GM21360 (cell line): ENCODE data around the gene SPATA17.

ENCODE experiments used
- ATAC-seq: cut with Tn5 transposase; IDR thresholded peaks from one replicate; pipeline ENCODE4 v1.9.1; 2021; ENCODE audit warnings: mild to moderate bottlenecking, moderate library complexity; ENCODE audit not compliant: unreplicated experiment

The SPATA17 gene

GRCh38 chr1:217910203-217910602, 279.1 kb downstream of the SPATA17 start:
- ATAC-seq = no peak

DNA sequence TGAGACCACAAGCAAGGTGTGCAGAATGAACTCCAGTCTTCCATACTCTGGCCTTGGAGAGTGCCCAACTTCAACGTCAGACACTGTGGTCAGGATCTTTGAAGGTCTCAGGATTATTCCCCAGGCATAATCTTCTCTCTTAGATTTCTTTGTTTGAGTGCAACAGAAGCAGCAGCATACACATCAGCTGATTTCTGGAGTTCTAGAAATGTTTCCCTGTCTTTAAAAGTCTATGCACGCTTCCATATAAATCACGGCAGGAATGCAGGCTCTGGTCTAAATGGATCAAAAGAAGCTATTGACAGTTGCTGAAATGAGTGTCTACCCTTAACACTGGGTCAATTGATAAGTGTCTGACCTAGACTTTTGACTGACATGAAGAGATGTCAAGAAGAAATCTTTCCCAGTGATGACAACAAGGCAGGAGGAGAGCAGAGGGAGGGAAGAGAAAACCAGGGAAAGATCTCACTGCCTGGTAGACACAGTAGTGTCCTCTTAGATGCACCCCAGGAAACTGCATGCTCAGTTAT, 279.7 kb downstream of the SPATA17 start:
- ATAC-seq = no peak

DNA sequence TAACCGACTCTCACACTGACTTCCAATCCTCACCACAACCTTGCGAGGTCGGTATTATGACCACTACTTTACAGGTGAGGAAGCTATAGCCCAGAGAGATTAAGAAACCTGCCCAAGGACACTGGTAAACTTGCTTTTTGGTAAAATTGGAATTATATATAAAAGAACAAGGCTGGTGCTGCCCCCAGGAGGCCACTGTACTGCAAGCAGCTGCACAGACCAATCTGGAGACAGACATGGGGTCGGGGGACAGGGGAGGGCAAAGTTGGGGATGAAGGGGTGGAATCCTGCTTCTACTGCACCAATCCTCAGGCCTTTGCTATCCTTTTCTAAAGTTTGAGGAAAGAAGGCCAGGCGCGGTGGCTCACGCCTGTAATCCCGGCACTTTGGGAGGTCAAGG, 280.8 kb downstream of the SPATA17 start:
- no peak for ATAC-seq

GRCh38 chr1:217917281-217917887, 286.2 kb downstream of the SPATA17 start:
- ATAC-seq = no peak

- ATAC-seq = no peak
Observed at GRCh38 chr1:217919683-217920388, 288.7 kb downstream of the SPATA17 start.
